ENCODE results near the gene NPAS2.

The NPAS2 gene

DNA sequence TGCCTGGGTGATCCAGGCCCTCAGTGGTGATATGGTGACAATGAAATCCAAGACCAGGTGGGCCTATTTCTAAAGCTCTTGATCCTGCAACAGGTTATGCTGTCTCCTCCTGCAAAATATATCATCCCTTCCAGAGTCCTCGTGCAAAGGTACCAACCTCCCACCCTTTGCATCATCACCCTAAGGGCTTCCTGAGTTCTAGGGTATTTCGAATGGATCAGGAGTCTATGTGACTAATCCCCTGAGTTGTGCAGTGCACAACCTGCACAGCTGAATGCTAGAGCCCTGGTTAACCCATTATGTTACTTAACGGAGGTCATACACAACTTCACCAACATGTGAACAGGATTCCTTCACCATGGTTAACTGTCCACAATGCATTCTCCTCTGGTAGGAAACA lies 13.4 kb upstream of the NPAS2 start:
- Histone ChIP-seq H3K4me3 (no peak overlapping the region), H3K27ac (no peak overlapping the region)
- TF ChIP-seq, protein P1, sequence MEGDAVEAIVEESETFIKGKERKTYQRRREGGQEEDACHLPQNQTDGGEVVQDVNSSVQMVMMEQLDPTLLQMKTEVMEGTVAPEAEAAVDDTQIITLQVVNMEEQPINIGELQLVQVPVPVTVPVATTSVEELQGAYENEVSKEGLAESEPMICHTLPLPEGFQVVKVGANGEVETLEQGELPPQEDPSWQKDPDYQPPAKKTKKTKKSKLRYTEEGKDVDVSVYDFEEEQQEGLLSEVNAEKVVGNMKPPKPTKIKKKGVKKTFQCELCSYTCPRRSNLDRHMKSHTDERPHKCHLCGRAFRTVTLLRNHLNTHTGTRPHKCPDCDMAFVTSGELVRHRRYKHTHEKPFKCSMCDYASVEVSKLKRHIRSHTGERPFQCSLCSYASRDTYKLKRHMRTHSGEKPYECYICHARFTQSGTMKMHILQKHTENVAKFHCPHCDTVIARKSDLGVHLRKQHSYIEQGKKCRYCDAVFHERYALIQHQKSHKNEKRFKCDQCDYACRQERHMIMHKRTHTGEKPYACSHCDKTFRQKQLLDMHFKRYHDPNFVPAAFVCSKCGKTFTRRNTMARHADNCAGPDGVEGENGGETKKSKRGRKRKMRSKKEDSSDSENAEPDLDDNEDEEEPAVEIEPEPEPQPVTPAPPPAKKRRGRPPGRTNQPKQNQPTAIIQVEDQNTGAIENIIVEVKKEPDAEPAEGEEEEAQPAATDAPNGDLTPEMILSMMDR (IDR thresholded peaks at IDR 0.05), result no peak
- DNase-seq (ENCODE audit: low spot score), result no peak

GRCh38 chr2:100807707-100808106 lies 12.2 kb upstream of the NPAS2 start:
- TF ChIP-seq, protein P1 (IDR thresholded peaks at IDR 0.05), result no peak
- no peak for DNase-seq (ENCODE audit: low spot score)
- Histone ChIP-seq H3K27ac (no peak overlapping the region), H3K4me3 (no peak overlapping the region)

- no peak overlapping the region for H3K27ac ChIP-seq
- DNase-seq (ENCODE audit: low spot score), result no peak
- no peak overlapping the region for H3K4me3 ChIP-seq
- TF ChIP-seq, protein P1 (IDR thresholded peaks at IDR 0.05), result no peak
These were observed 11.4 kb upstream of the NPAS2 start for GRCh38 chr2:100808582-100808981.

GRCh38 chr2:100809506-100809905 lies 10.4 kb upstream of the NPAS2 start:
- TF ChIP-seq, protein P1 (IDR thresholded peaks at IDR 0.05), result no peak
- DNase-seq (ENCODE audit: low spot score), result no peak
- H3K27ac ChIP-seq, result no peak overlapping the region
- H3K4me3 ChIP-seq, result no peak overlapping the region

- H3K4me3 ChIP-seq, result no peak overlapping the region
- TF ChIP-seq, protein P1 (IDR thresholded peaks at IDR 0.05), result no peak
These were observed 9.3 kb upstream of the NPAS2 start for GRCh38 chr2:100810603-100811145.

GRCh38 chr2:100812116-100812515 lies 7.8 kb upstream of the NPAS2 start:
- H3K4me3 ChIP-seq, result no peak overlapping the region
- DNase-seq (ENCODE audit: low spot score), result no peak

More at GRCh38 chr2:100810603-100811145, 9.3 kb upstream of the NPAS2 start:
- H3K27ac ChIP-seq, result no peak overlapping the region
- DNase-seq (ENCODE audit: low spot score), result no peak

DNA sequence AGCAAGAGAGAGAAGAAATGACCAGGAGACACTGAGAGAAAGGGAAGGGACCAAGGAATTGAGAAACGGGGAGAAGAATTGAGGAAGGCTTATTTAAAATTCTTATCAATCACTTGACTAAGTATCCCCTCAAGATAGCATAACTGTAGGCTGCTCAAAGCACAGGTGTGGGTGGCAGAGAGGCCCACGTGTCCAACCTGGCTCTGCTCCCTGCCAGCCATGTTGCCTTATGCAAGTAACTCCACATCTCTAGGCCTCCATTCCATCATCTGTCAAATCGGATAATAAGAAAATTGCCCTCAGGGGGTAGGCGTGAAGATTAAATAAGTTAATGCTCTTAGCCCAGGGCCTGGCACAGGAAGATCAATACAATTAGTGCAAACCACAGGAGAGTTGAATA lies 7.4 kb upstream of the NPAS2 start:
- no peak for DNase-seq (ENCODE audit: low spot score)
- no peak overlapping the region for H3K4me3 ChIP-seq
- TF ChIP-seq, protein P1 (IDR thresholded peaks at IDR 0.05), result no peak
- H3K27ac ChIP-seq, result no peak overlapping the region

More at GRCh38 chr2:100812116-100812515, 7.8 kb upstream of the NPAS2 start:
- H3K27ac ChIP-seq, result no peak overlapping the region
- TF ChIP-seq, protein P1 (IDR thresholded peaks at IDR 0.05), result no peak
